HUDEP-2 (cell line): ENCODE measurements around the gene TBC1D4.
"Not testable (repeated sequence)": the region's sequence is repeated elsewhere in the genome, so short reads cannot be mapped to it uniquely, and the experiment has no call there.

Source experiments
- DNase-seq, 76 experiments: peaks; one replicate each; lab custom pipeline; 2025; ENCODE audit not compliant: unreplicated experiment in 76 of 76; lab: John Stamatoyannopoulos, UW

The TBC1D4 gene

GRCh38 chr13:75250526-75251178 is 231.3 kb downstream of the TBC1D4 start:
- no peak for DNase-seq

GRCh38 chr13:75245578-75245977 is 236.4 kb downstream of the TBC1D4 start:
- DNase-seq: not testable (repeated sequence)

GRCh38 chr13:75240240-75240639 is 241.7 kb downstream of the TBC1D4 start:
- DNase-seq: not testable (repeated sequence)

GRCh38 chr13:75236774-75237173 is 245.2 kb downstream of the TBC1D4 start:
- DNase-seq: no peak
